GM12865 (cell line): ENCODE data around the gene TSPAN14.

Source experiments
- DNase-seq: peaks from one replicate; pipeline ENCODE4 v3.0.0; 2010; ENCODE audit warnings: low read depth
- H3K4me3 ChIP-seq: 2 replicates; pipeline ENCODE4 v1.5.1; 2011; ENCODE audit warnings: mild to moderate bottlenecking, low read depth, low read length, control low read depth
- TF ChIP-seq, protein P1 (sequence below): IDR thresholded peaks from 2 replicates; pipeline ENCODE4 v1.5.1; 2011; ENCODE audit warnings: low read length, control low read depth, low read depth, inconsistent platforms; ENCODE audit not compliant: insufficient read depth; ENCODE audit errors: missing control alignments

The TSPAN14 gene

DNA sequence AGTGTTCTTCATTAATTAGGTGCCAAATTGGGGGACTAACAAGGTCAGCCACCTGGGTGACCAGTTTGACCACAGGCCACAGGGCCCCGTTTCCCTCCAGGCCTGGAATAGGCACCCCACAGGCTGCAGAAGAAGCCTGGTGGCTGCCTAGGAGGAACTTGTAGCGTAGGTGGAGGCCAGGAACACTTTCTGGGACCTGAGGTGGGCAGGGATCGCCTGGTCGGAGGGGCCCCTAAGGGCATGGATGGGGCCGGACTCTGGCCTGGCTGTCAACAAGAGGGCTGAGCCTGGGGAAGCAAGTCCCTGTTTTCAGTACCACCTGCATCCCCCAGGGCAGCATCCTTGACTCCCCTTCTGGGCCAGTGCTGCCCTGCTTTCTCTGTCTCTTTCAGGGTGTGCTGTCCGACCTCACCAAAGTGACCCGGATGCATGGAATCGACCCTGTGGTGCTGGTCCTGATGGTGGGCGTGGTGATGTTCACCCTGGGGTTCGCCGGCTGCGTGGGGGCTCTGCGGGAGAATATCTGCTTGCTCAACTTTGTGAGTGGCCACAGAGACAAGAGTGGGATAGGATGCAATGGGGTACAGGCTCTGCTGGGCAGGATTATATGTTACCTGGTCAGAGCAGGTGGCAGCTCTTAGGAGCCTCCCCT, 52.9 kb downstream of the TSPAN14 start:
- no peak for DNase-seq
- TF ChIP-seq, protein P1, sequence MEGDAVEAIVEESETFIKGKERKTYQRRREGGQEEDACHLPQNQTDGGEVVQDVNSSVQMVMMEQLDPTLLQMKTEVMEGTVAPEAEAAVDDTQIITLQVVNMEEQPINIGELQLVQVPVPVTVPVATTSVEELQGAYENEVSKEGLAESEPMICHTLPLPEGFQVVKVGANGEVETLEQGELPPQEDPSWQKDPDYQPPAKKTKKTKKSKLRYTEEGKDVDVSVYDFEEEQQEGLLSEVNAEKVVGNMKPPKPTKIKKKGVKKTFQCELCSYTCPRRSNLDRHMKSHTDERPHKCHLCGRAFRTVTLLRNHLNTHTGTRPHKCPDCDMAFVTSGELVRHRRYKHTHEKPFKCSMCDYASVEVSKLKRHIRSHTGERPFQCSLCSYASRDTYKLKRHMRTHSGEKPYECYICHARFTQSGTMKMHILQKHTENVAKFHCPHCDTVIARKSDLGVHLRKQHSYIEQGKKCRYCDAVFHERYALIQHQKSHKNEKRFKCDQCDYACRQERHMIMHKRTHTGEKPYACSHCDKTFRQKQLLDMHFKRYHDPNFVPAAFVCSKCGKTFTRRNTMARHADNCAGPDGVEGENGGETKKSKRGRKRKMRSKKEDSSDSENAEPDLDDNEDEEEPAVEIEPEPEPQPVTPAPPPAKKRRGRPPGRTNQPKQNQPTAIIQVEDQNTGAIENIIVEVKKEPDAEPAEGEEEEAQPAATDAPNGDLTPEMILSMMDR, result no peak
- no peak overlapping the region for H3K4me3 ChIP-seq

DNA sequence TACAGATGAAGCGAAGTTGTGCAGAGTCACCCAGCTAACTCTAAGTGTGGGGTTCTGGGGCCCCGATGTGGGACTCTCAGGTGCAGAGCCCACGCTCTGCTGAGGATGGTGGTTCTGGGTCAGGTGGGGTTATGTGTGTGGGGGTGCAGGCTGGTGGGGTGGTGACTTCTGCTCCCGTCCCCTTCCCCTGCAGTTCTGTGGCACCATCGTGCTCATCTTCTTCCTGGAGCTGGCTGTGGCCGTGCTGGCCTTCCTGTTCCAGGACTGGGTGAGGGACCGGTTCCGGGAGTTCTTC, 54.9 kb downstream of the TSPAN14 start:
- TF ChIP-seq, protein P1, result no peak
- H3K4me3 ChIP-seq, result no peak overlapping the region

DNA sequence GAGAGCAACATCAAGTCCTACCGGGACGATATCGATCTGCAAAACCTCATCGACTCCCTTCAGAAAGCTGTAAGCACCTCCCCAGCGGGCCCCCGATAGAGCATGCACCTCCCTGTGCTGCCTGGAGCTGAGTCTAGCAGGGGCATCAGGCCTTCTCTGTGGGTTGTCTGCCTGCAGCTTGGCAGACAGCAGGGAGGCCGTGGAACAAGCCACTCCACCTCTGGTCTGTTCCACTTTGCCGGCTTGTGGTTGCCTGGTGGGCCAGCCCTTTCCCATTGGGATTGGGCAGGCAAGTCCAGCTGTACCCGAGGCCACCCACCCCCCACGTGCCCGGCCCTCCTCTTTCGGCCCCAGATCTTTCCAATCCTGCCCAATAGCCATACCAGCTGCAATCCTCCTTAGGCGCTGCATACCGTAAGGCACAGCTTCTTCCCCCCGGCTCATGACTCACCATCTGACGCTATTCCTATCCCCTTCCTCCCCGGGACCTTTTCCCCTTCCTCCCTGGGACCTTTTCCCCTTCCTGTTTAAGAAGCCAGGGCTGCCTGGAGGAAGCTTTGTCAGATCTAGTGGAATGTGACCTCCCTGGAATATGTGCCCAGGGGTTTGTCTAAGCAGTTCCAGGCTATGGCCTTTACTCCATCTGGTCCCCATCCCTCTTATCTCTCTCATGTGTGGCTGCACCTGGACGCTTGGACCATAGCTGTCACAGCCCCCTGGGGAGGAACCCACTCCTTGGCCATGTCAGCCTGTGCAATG, 55.5 kb downstream of the TSPAN14 start:
- TF ChIP-seq, protein P1, result no peak
- DNase-seq, result no peak
- no peak overlapping the region for H3K4me3 ChIP-seq

More for the DNA sequence above, 54.9 kb downstream of the TSPAN14 start:
- DNase-seq, result no peak

DNA sequence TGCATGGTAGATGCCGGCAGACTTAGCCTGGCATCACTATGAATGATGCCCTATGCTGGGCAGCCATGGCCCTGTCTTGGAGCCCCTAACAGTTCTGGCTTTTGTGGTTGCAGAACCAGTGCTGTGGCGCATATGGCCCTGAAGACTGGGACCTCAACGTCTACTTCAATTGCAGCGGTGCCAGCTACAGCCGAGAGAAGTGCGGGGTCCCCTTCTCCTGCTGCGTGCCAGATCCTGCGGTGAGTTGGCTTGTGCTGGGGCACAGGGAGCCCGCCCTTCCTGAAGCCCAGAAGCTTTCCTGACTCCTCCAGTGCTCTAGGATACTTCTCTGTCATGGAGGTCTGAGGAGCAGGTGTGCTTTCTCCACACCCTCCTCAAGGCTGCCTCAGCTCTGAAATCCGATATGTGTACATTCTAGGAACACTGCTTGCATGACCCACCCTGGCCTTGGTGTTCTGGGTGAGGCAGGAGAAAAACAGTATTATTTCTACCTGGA, 58.0 kb downstream of the TSPAN14 start:
- no peak overlapping the region for H3K4me3 ChIP-seq
- TF ChIP-seq, protein P1, result no peak

DNA sequence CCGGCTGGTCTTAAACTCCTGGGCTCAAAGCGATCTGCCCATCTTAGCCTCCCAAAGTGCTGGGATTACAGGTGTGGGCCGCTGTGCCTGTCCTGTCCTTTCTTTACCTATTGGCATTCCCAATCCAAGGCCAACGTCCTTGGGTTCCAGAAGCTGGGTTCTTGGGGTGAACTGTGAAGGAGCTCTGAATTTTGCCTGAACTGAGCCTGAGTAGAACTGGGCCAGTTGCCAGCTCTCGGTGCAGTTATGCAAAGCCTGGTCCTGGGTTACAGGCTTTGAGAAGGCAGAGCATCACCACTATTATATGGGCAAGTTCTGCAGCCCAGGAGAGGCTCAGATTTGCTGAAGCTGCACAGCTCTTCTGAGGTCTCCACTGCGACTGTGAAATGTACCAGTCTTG, 59.0 kb downstream of the TSPAN14 start:
- H3K4me3 ChIP-seq, result no peak overlapping the region
- no peak for DNase-seq
- TF ChIP-seq, protein P1, result no peak

More for the DNA sequence above, 58.0 kb downstream of the TSPAN14 start:
- DNase-seq, result no peak

DNA sequence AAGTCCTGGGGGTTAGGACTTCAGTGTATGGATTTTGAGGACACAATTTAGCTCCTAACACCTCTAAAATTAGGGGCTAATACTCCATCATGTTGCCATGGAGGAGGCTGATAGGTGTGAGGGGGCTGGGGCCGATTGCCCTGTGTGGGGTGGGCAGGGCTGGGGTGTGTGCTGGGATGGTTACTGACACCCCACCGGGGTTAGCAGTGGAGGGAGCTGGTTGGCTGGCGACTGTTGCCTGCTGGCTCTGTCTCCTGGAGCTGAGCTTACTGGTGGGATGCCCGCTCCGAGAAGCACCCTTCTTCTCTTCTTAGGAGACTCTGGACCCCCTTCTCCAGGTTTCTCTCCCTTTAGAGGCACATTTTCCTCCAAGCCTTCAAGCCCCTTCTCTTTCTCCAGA, 61.4 kb downstream of the TSPAN14 start:
- TF ChIP-seq, protein P1, result no peak
- no peak overlapping the region for H3K4me3 ChIP-seq
- no peak for DNase-seq
